Esophagus squamous epithelium (tissue), 4 donors: ENCODE data around the gene KLF18.

Experiments
- POLR2A ChIP-seq, 4 donors: fragments of 450-650 bp; IDR thresholded peaks; one replicate each; pipeline ENCODE4 v1.6.1; 2017; ENCODE audit warnings: antibody characterized with exemption in 4 of 4, mild to moderate bottlenecking in 4 of 4, moderate library complexity in 3 of 4
- TF ChIP-seq, protein P1 (sequence below), 6 experiments: fragments of 450-650 bp in 4 of 6; fragments of 200-600 bp in 2 of 6; sonication (generic) in 2 of 6; IDR thresholded peaks; one replicate each; pipeline ENCODE4 v1.5.1; 2016 to 2019; ENCODE audit warnings: antibody characterized with exemption in 6 of 6, mild to moderate bottlenecking in 4 of 6, moderate library complexity in 4 of 6

GRCh38 chr1:44120398-44120949, 21.0 kb downstream of the KLF18 start:
- no peak for TF ChIP-seq POLR2A (IDR thresholded peaks at IDR 0.05)
- TF ChIP-seq, protein P1, sequence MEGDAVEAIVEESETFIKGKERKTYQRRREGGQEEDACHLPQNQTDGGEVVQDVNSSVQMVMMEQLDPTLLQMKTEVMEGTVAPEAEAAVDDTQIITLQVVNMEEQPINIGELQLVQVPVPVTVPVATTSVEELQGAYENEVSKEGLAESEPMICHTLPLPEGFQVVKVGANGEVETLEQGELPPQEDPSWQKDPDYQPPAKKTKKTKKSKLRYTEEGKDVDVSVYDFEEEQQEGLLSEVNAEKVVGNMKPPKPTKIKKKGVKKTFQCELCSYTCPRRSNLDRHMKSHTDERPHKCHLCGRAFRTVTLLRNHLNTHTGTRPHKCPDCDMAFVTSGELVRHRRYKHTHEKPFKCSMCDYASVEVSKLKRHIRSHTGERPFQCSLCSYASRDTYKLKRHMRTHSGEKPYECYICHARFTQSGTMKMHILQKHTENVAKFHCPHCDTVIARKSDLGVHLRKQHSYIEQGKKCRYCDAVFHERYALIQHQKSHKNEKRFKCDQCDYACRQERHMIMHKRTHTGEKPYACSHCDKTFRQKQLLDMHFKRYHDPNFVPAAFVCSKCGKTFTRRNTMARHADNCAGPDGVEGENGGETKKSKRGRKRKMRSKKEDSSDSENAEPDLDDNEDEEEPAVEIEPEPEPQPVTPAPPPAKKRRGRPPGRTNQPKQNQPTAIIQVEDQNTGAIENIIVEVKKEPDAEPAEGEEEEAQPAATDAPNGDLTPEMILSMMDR (IDR thresholded peaks at IDR 0.05): no peak
